ELR (cell line): ENCODE measurements around the gene KLRD1.
A peak's percentile ranks its signal among the peaks of the same experiment; 100 is the strongest.
"Not testable (repeated sequence)": the region's sequence is repeated elsewhere in the genome, so short reads cannot be mapped to it uniquely, and the experiment has no call there.

ENCODE experiments used
- DNase-seq: peaks from one replicate; pipeline ENCODE4 v3.0.0-alpha.2; 2015; ENCODE audit warnings: low read depth

The KLRD1 gene

GRCh38 chr12:10368206-10369171 is 60.8 kb downstream of the KLRD1 start:
- no peak for DNase-seq

GRCh38 chr12:10369557-10370415 is 62.1 kb downstream of the KLRD1 start:
- DNase-seq = no peak

- DNase-seq = not testable (repeated sequence)
Measured at GRCh38 chr12:10371893-10372535, 64.3 kb downstream of the KLRD1 start.

GRCh38 chr12:10372559-10372958 is 64.9 kb downstream of the KLRD1 start:
- no peak for DNase-seq

- DNase-seq = no peak
Measured at GRCh38 chr12:10374624-10375018, 67.0 kb downstream of the KLRD1 start.

- DNase-seq = peak; percentile 32
Measured at GRCh38 chr12:10378737-10379136, 71.1 kb downstream of the KLRD1 start.
